MCF 10A (cell line): ENCODE data around the gene CHEK2. TPM values are rescaled to one million over a fixed set of nuclear protein-coding genes. Genes with fewer than 3 reads are reported as not detected.
"Not testable (repeated sequence)": the region's sequence is repeated elsewhere in the genome, so short reads cannot be mapped to it uniquely, and the experiment has no call there.

ENCODE experiments used
- BruUV-seq: library from RNA; stranded (reverse); fragments of 400-500 nt; replicated peaks from 2 replicates; lab custom pipeline; 2021; lab: Mats Ljungman, UMichigan
- CTCF ChIA-PET: fragments of 300-600 bp; sonication (Branson Sonifier 250); formaldehyde crosslinking; extraction: SDS; loops from one replicate; lab custom pipeline; 2021; ENCODE audit warnings: antibody characterized with exemption, inconsistent platforms; lab: Yijun Ruan, JAX
- POLR2A ChIA-PET: fragments of 300-600, 350-650 bp; sonication (Branson Sonifier 250); formaldehyde crosslinking; extraction: SDS; loops from one replicate; lab custom pipeline; 2020; ENCODE audit warnings: antibody characterized with exemption, inconsistent platforms; lab: Yijun Ruan, JAX
- DNase-seq: peaks from one replicate; pipeline ENCODE4 v3.0.0-alpha.2; 2018; ENCODE audit not compliant: unreplicated experiment
- H3K27ac Mint-ChIP-seq: one replicate; pipeline ENCODE4 v1.8.0; 2022; ENCODE audit warnings: mild to moderate bottlenecking, low read depth, mixed read lengths; ENCODE audit not compliant: unreplicated experiment
- H3K27me3 Mint-ChIP-seq: one replicate; pipeline ENCODE4 v1.8.0; 2022; ENCODE audit warnings: mixed read lengths; ENCODE audit not compliant: insufficient read depth, unreplicated experiment
- H3K36me3 Mint-ChIP-seq: one replicate; pipeline ENCODE4 v1.8.0; 2022; ENCODE audit warnings: mild to moderate bottlenecking, moderate library complexity, mixed read lengths; ENCODE audit not compliant: insufficient read depth, unreplicated experiment
- H3K4me1 Mint-ChIP-seq: one replicate; pipeline ENCODE4 v1.8.0; 2022; ENCODE audit warnings: mixed read lengths; ENCODE audit not compliant: insufficient read depth, unreplicated experiment
- H3K4me3 Mint-ChIP-seq: one replicate; pipeline ENCODE4 v1.8.0; 2022; ENCODE audit warnings: mild to moderate bottlenecking, moderate library complexity, mixed read lengths; ENCODE audit not compliant: unreplicated experiment
- H3K9me3 Mint-ChIP-seq: one replicate; pipeline ENCODE4 v1.8.0; 2022; ENCODE audit warnings: mixed read lengths; ENCODE audit not compliant: unreplicated experiment
- CTCF ChIP-seq: fragments of 200-600 bp; IDR thresholded peaks from one replicate; pipeline ENCODE4 v1.8.0; 2022; ENCODE audit warnings: antibody characterized with exemption, mild to moderate bottlenecking; ENCODE audit not compliant: unreplicated experiment
- intact Hi-C: fragments of 100-400 bp; cut with micrococcal nuclease; formaldehyde crosslinking; loops from 2 replicates; pipeline ENCODE4 v1.14.1; 2022
- total RNA-seq: library from RNA; stranded (reverse); gene quantifications from 2 replicates; pipeline ENCODE4 v1.2.3, GENCODE V29; 2022

The CHEK2 gene
- total RNA-seq, 1 experiment from 2014 or later = 18.8 TPM

- ChIA-PET POLR2A (no interaction called here), CTCF (no interaction called here)
- no peaks in the 10 kb centered on the region for H3K27me3 Mint-ChIP-seq
- H3K9me3 Mint-ChIP-seq = no peaks in the 10 kb centered on the region
- H3K4me3 Mint-ChIP-seq = no peak overlapping the region
- no peak overlapping the region for H3K27ac Mint-ChIP-seq
- TF ChIP-seq CTCF = no peak
- no peak for DNase-seq
- peaks cover 27% of the 10 kb centered on the region for H3K36me3 Mint-ChIP-seq
- BruUV-seq = no TSS peak
- no peaks in the 10 kb centered on the region for H3K4me1 Mint-ChIP-seq
- intact Hi-C loops = no loop called here
Measured at GRCh38 chr22:28703436-28703835, 38.2 kb downstream of the CHEK2 start.

DNA sequence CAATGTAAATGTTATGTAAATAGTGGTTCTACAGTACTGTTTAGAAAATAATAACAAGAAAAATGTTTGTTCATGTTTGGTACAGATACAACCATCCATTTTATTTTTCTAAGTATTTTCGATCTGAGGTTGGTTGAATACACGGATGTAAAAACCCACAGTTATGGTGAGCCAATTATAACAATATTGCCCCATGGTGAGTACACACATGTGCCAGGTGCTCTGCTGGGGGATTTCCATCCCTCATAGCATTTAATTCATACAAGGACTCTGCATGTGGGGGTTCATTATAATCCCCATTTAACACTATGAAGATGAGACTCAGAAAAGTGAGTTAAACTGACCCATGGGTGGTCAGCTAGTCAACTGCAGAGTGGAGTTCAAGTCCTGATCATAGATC, 38.7 kb downstream of the CHEK2 start:
- Mint-ChIP-seq H3K36me3 (peaks cover 21% of the 10 kb centered on the region), H3K27me3 (no peaks in the 10 kb centered on the region), H3K27ac (no peak overlapping the region), H3K4me3 (no peak overlapping the region), H3K9me3 (no peaks in the 10 kb centered on the region), H3K4me1 (no peaks in the 10 kb centered on the region)
- no peak for DNase-seq
- intact Hi-C loops = no loop called here
- ChIA-PET CTCF (interaction anchor here (0.7 kb wide), 1 partner anchor 78 kb away, joined by 3 read pairs; no protein-coding TSS in a partner anchor), POLR2A (no interaction called here)
- BruUV-seq = no TSS peak
- no peak for TF ChIP-seq CTCF

- BruUV-seq, H3K9me3 Mint-ChIP-seq, DNase-seq, intact Hi-C loops, H3K27ac Mint-ChIP-seq, H3K27me3 Mint-ChIP-seq, H3K4me1 Mint-ChIP-seq, H3K4me3 Mint-ChIP-seq, POLR2A ChIA-PET: not testable (repeated sequence)
- peaks cover 30% of the 10 kb centered on the region for H3K36me3 Mint-ChIP-seq
- CTCF ChIA-PET = interaction anchor here (0.6 kb wide), 1 partner anchor 136 kb away, joined by 3 read pairs; no protein-coding TSS in a partner anchor
Measured at GRCh38 chr22:28693041-28693760, 48.4 kb downstream of the CHEK2 start.

DNA sequence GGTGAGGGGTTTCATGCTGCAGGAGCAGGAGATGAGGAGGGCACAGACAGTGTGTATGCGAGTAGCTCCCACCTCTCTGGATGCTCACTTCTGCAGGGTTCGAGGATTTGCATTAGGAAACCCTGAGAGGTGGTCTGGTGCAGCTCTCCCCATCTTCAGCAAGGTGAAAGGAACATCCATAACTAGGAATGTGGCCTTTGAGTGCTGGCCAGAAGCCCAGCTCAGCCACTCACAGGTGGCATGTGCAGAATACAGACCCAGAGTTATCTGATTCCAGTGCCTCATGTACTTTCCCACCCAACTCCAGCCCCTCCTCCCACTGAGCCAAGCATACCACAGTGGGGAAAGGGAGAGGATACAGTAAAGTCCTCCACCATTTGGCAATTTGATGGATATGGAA, 51.8 kb downstream of the CHEK2 start:
- DNase-seq, H3K27me3 Mint-ChIP-seq, intact Hi-C loops, POLR2A ChIA-PET, BruUV-seq, H3K9me3 Mint-ChIP-seq, H3K27ac Mint-ChIP-seq, H3K4me3 Mint-ChIP-seq, CTCF ChIA-PET, H3K4me1 Mint-ChIP-seq: not testable (repeated sequence)
- H3K36me3 Mint-ChIP-seq = peaks cover 25% of the 10 kb centered on the region

GRCh38 chr22:28682966-28683365, 58.7 kb downstream of the CHEK2 start:
- POLR2A ChIA-PET, H3K9me3 Mint-ChIP-seq, DNase-seq, H3K4me3 Mint-ChIP-seq, H3K27me3 Mint-ChIP-seq, H3K4me1 Mint-ChIP-seq, CTCF ChIA-PET, H3K27ac Mint-ChIP-seq, BruUV-seq, H3K36me3 Mint-ChIP-seq, intact Hi-C loops: not testable (repeated sequence)

- H3K27me3 Mint-ChIP-seq, H3K36me3 Mint-ChIP-seq, intact Hi-C loops, H3K9me3 Mint-ChIP-seq, CTCF ChIA-PET, H3K4me1 Mint-ChIP-seq, H3K4me3 Mint-ChIP-seq, H3K27ac Mint-ChIP-seq, BruUV-seq, POLR2A ChIA-PET: not testable (repeated sequence)
- peak; percentile 22 for DNase-seq
Measured at GRCh38 chr22:28680813-28681490, 60.7 kb downstream of the CHEK2 start.

- H3K4me3 Mint-ChIP-seq, POLR2A ChIA-PET, H3K27me3 Mint-ChIP-seq, H3K4me1 Mint-ChIP-seq, H3K9me3 Mint-ChIP-seq, H3K27ac Mint-ChIP-seq, H3K36me3 Mint-ChIP-seq, DNase-seq, intact Hi-C loops, BruUV-seq, CTCF ChIA-PET: not testable (repeated sequence)
Measured at GRCh38 chr22:28679611-28680287, 61.9 kb downstream of the CHEK2 start, which contains the start of gene TTC28. TTC28 (minus strand) TSS chr22:28679840; CDS start chr22:28679723, 117 bp downstream.
